Measurements from ENCODE around the gene IL2RG. TPM values are rescaled to one million over a fixed set of nuclear protein-coding genes. Genes with fewer than 3 reads are reported as not detected.

IL2RG gene
- total RNA-seq, 1 donor from 2014 or later, result 1.0 TPM

GRCh38 chrX:71143508-71143907 lies 32.1 kb upstream of the IL2RG start:
- H3K36me3 ChIP-seq (ENCODE audit: control insufficient read depth in 3 of 3, insufficient read depth in 3 of 3, low read length in 3 of 3), result peaks cover 9 to 15% (median 10%) of the 10 kb centered on the region in 3 donors
- H3K4me1 ChIP-seq (ENCODE audit: control insufficient read depth in 3 of 3, insufficient read depth in 3 of 3, low read length in 3 of 3), result peaks cover 3 to 22% (median 10%) of the 10 kb centered on the region in 3 donors
- H3K9ac ChIP-seq (ENCODE audit: low read depth in 1 of 3, low read length in 3 of 3), result no peak overlapping the region
- no peak overlapping the region for H3K27ac ChIP-seq (ENCODE audit: low read depth, low read length)
- no peaks in the 10 kb centered on the region for H3K27me3 ChIP-seq (ENCODE audit: control insufficient read depth in 3 of 3, insufficient read depth in 3 of 3, low read length in 3 of 3)
- H3K4me3 ChIP-seq (ENCODE audit: low read length in 3 of 3), result no peak overlapping the region
- no peaks in the 10 kb centered on the region for H3K9me3 ChIP-seq (ENCODE audit: control insufficient read depth in 3 of 3, low read length in 3 of 3)

GRCh38 chrX:71140440-71140839 lies 29.1 kb upstream of the IL2RG start:
- Histone ChIP-seq H3K9ac (ENCODE audit: low read depth in 1 of 3, low read length in 3 of 3) (no peak overlapping the region), H3K4me3 (ENCODE audit: low read length in 3 of 3) (no peak overlapping the region), H3K27me3 (ENCODE audit: control insufficient read depth in 3 of 3, insufficient read depth in 3 of 3, low read length in 3 of 3) (no peaks in the 10 kb centered on the region), H3K4me1 (ENCODE audit: control insufficient read depth in 3 of 3, insufficient read depth in 3 of 3, low read length in 3 of 3) (peaks cover 2 to 15% (median 6%) of the 10 kb centered on the region in 3 donors), H3K36me3 (ENCODE audit: control insufficient read depth in 3 of 3, insufficient read depth in 3 of 3, low read length in 3 of 3) (peaks cover 22 to 34% (median 26%) of the 10 kb centered on the region in 3 donors), H3K27ac (ENCODE audit: low read depth, low read length) (no peak overlapping the region), H3K9me3 (ENCODE audit: control insufficient read depth in 3 of 3, low read length in 3 of 3) (no peaks in the 10 kb centered on the region)

GRCh38 chrX:71131510-71131909 lies 20.1 kb upstream of the IL2RG start:
- Histone ChIP-seq H3K4me1 (ENCODE audit: control insufficient read depth in 3 of 3, insufficient read depth in 3 of 3, low read length in 3 of 3) (no peaks in the 10 kb centered on the region), H3K9me3 (ENCODE audit: control insufficient read depth in 3 of 3, low read length in 3 of 3) (no peaks in the 10 kb centered on the region), H3K9ac (ENCODE audit: low read depth in 1 of 3, low read length in 3 of 3) (no peak overlapping the region), H3K36me3 (ENCODE audit: control insufficient read depth in 3 of 3, insufficient read depth in 3 of 3, low read length in 3 of 3) (peaks cover 62 to 76% (median 65%) of the 10 kb centered on the region in 3 donors), H3K27me3 (ENCODE audit: control insufficient read depth in 3 of 3, insufficient read depth in 3 of 3, low read length in 3 of 3) (peaks cover 0 to 4% (median 0%) of the 10 kb centered on the region in 3 donors), H3K27ac (ENCODE audit: low read depth, low read length) (no peak overlapping the region), H3K4me3 (ENCODE audit: low read length in 3 of 3) (no peak overlapping the region)

DNA sequence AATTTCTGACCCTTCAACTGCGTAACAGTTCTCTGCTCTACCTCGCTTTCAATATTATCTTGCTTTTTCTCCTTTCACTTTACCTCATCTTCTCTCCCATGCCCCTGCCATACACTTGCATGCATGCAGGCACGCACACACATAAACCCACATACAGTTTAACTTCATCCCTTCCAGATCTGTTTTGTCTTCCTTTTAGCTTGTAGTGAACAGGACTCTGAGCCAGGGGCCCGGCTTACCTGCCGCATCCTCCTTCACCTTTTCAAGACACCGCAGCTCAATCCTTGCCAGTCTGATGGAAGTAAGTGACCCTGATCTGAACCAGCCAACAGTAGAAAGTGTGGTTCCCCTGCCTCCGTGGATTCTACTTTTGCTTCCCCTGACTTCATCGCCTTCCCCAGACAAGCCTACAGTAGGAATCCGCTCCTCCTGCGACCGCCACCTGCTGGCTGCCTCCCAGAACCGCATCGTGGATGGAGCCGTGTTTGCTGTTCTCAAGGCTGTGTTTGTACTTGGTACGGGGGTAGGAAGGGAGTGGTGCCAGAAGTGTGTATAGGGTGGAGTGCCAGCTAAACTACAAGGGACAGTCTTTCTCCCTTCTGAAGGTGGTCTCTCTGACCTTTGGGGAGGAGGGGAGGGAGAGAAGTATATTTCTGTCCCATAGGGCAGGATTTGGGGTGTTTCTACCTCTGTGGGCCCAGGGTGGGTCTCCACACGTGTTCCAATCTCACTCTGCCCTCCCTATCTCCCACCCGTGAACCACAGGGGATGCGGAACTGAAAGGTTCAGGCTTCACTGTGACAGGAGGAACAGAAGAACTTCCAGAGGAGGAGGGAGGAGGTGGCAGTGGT lies 17.8 kb upstream of the IL2RG start:
- Histone ChIP-seq H3K36me3 (ENCODE audit: control insufficient read depth in 3 of 3, insufficient read depth in 3 of 3, low read length in 3 of 3) (peaks cover 64 to 83% (median 76%) of the 10 kb centered on the region in 3 donors), H3K9ac (ENCODE audit: low read depth in 1 of 3, low read length in 3 of 3) (no peak overlapping the region), H3K4me1 (ENCODE audit: control insufficient read depth in 3 of 3, insufficient read depth in 3 of 3, low read length in 3 of 3) (no peaks in the 10 kb centered on the region), H3K27ac (ENCODE audit: low read depth, low read length) (no peak overlapping the region), H3K4me3 (ENCODE audit: low read length in 3 of 3) (no peak overlapping the region), H3K27me3 (ENCODE audit: control insufficient read depth in 3 of 3, insufficient read depth in 3 of 3, low read length in 3 of 3) (peaks cover 0 to 4% (median 0%) of the 10 kb centered on the region in 3 donors), H3K9me3 (ENCODE audit: control insufficient read depth in 3 of 3, low read length in 3 of 3) (no peaks in the 10 kb centered on the region)

- H3K4me3 ChIP-seq (ENCODE audit: low read length in 3 of 3), result no peak overlapping the region
- no peak overlapping the region for H3K27ac ChIP-seq (ENCODE audit: low read depth, low read length)
- no peaks in the 10 kb centered on the region for H3K4me1 ChIP-seq (ENCODE audit: control insufficient read depth in 3 of 3, insufficient read depth in 3 of 3, low read length in 3 of 3)
- no peaks in the 10 kb centered on the region for H3K9me3 ChIP-seq (ENCODE audit: control insufficient read depth in 3 of 3, low read length in 3 of 3)
- peaks cover 0 to 4% (median 0%) of the 10 kb centered on the region in 3 donors for H3K27me3 ChIP-seq (ENCODE audit: control insufficient read depth in 3 of 3, insufficient read depth in 3 of 3, low read length in 3 of 3)
- no peak overlapping the region for H3K9ac ChIP-seq (ENCODE audit: low read depth in 1 of 3, low read length in 3 of 3)
- H3K36me3 ChIP-seq (ENCODE audit: control insufficient read depth in 3 of 3, insufficient read depth in 3 of 3, low read length in 3 of 3), result peaks cover 69 to 88% (median 83%) of the 10 kb centered on the region in 3 donors
Measured at GRCh38 chrX:71128166-71128833, 16.9 kb upstream of the IL2RG start.

DNA sequence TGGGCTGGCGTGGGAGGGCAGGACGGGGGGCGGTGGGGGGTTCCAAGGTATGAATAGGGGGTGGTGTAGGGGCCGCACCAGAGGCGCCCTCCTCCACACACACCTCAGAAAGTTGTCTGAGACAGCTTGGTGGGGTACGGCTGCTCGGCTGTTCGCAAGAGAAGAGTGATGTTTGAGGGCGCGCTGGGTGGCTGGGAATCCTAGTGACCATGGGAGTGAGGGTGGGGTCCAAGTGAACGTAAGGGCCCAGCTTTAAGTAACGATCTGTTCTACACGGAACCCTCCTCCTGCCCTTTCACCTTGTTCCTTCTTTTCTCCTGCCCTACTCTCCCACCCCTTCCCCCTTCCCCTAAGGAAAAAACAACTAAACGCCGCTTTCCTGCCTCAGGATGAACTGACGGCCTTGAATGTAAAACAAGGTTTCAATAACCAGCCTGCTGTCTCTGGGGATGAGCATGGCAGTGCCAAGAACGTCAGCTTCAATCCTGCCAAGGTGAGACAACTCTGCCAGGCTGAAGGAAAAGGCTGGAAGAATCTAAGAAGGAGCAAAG lies 7.7 kb upstream of the IL2RG start:
- H3K36me3 ChIP-seq (ENCODE audit: control insufficient read depth in 3 of 3, insufficient read depth in 3 of 3, low read length in 3 of 3), result peaks cover 33 to 36% (median 36%) of the 10 kb centered on the region in 3 donors
- peaks cover 6 to 13% (median 10%) of the 10 kb centered on the region in 3 donors for H3K4me1 ChIP-seq (ENCODE audit: control insufficient read depth in 3 of 3, insufficient read depth in 3 of 3, low read length in 3 of 3)
- peak overlapping the region; percentile 60 to 82 (median 75) for H3K4me3 ChIP-seq (ENCODE audit: low read length in 3 of 3)
- peaks cover 0 to 2% (median 0%) of the 10 kb centered on the region in 3 donors for H3K9me3 ChIP-seq (ENCODE audit: control insufficient read depth in 3 of 3, low read length in 3 of 3)
- H3K9ac ChIP-seq (ENCODE audit: low read depth in 1 of 3, low read length in 3 of 3), result peak overlapping the region; percentile 72 to 82 (median 74)
- no peaks in the 10 kb centered on the region for H3K27me3 ChIP-seq (ENCODE audit: control insufficient read depth in 3 of 3, insufficient read depth in 3 of 3, low read length in 3 of 3)
- H3K27ac ChIP-seq (ENCODE audit: low read depth, low read length), result peak overlapping the region; percentile 80

DNA sequence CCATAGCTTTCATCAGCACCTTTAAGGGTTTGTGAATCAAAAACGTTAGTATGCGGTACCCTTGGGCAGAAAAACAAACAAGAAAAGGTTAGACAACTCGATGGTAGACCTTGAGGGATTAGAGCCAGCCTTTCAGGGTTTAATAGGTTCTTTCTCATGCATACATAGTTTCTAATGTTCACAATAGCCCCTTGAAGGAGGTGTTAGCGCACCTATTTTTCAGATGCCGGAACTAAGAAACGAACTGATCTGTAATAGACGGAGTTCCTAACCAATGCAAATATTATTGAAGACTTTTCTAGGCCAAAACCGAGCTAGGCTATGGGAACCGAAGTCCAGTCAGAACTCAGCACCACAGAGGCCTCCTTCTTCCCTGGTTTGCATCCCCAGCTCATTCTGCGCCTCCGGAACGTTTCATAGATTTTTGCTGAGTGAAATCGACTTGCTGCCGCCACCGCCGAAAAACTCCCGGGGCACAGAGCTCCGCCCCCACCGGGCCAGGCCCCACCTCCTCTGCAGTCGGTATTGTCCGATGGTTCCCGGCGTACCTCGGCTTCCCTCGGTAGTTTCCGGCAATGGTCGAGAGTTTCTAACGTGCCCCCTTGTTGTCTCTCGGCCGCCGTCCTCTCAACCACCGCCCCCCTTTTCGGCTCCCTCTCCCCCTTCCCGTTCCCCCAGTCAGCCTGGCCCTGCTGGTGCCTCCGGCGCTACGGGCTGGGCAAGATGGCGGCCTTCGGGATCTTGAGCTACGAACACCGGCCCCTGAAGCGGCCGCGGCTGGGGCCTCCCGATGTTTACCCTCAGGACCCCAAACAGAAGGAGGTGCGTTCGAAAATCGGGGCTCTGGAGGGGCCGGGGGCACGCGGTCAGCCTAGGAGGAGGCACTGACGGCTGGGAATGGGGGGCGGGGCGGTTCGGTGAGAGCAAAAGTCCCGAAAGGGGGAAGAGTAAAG lies 6.9 kb upstream of the IL2RG start, which contains the start of gene MED12:
Gene MED12 (plus strand): TSS at position 565 of the 953 bp plus-strand sequence. CDS start 159 bp downstream, at position 724.
- H3K36me3 ChIP-seq (ENCODE audit: control insufficient read depth in 3 of 3, insufficient read depth in 3 of 3, low read length in 3 of 3), result peaks cover 26 to 31% (median 28%) of the 10 kb centered on the region in 3 donors
- no peaks in the 10 kb centered on the region for H3K27me3 ChIP-seq (ENCODE audit: control insufficient read depth in 3 of 3, insufficient read depth in 3 of 3, low read length in 3 of 3)
- H3K27ac ChIP-seq (ENCODE audit: low read depth, low read length), result peak within 1 kb of the TSS; percentile 80
- peak within 1 kb of the TSS; percentile 74 to 82 (median 80) for H3K9ac ChIP-seq (ENCODE audit: low read depth in 1 of 3, low read length in 3 of 3)
- peak within 1 kb of the TSS; percentile 60 to 82 (median 75) for H3K4me3 ChIP-seq (ENCODE audit: low read length in 3 of 3)
- peaks cover 6 to 13% (median 10%) of the 10 kb centered on the region in 3 donors for H3K4me1 ChIP-seq (ENCODE audit: control insufficient read depth in 3 of 3, insufficient read depth in 3 of 3, low read length in 3 of 3)
- H3K9me3 ChIP-seq (ENCODE audit: control insufficient read depth in 3 of 3, low read length in 3 of 3), result peaks cover 0 to 2% (median 0%) of the 10 kb centered on the region in 3 donors

- peaks cover 16 to 21% (median 18%) of the 10 kb centered on the region in 3 donors for H3K36me3 ChIP-seq (ENCODE audit: control insufficient read depth in 3 of 3, insufficient read depth in 3 of 3, low read length in 3 of 3)
- peaks cover 0 to 2% (median 0%) of the 10 kb centered on the region in 3 donors for H3K9me3 ChIP-seq (ENCODE audit: control insufficient read depth in 3 of 3, low read length in 3 of 3)
- H3K4me3 ChIP-seq (ENCODE audit: low read length in 3 of 3), result peak overlapping the region in 1 of 3 donors; percentile 20
- H3K4me1 ChIP-seq (ENCODE audit: control insufficient read depth in 3 of 3, insufficient read depth in 3 of 3, low read length in 3 of 3), result peaks cover 6 to 13% (median 10%) of the 10 kb centered on the region in 3 donors
- no peak overlapping the region for H3K9ac ChIP-seq (ENCODE audit: low read depth in 1 of 3, low read length in 3 of 3)
- H3K27ac ChIP-seq (ENCODE audit: low read depth, low read length), result no peak overlapping the region
- H3K27me3 ChIP-seq (ENCODE audit: control insufficient read depth in 3 of 3, insufficient read depth in 3 of 3, low read length in 3 of 3), result no peaks in the 10 kb centered on the region
Measured at GRCh38 chrX:71117358-71117757, 6.0 kb upstream of the IL2RG start.

DNA sequence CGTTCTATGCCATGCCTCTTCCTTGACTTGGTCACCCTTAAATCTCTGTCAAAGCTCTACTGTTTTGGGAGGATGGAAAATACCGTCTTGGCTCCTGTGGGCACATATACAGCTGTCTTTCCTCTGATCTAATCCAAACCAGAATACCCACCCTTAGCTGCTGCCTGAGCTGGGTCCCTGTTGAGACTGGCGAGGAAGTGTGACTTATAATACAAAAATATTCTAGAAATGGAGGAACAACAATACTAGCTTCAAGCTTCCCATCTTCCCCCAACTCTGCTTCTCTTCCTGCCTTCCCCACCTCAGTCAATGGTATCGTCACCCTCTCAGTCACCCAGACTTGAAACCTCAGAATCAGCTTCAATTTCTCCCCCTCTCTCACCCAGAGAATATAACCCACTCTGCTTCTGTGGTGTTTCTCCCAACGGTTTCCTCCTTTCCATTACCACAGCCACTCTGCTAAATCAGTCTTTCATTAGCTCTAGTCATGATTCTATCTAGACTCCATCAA lies 599 bp upstream of the IL2RG start:
- H3K4me3 ChIP-seq (ENCODE audit: low read length in 3 of 3), result no peak overlapping the region
- H3K27me3 ChIP-seq (ENCODE audit: control insufficient read depth in 3 of 3, insufficient read depth in 3 of 3, low read length in 3 of 3), result peaks cover 0 to 5% (median 0%) of the 10 kb centered on the region in 3 donors
- H3K9me3 ChIP-seq (ENCODE audit: control insufficient read depth in 3 of 3, low read length in 3 of 3), result no peaks in the 10 kb centered on the region
- H3K27ac ChIP-seq (ENCODE audit: low read depth, low read length), result no peak overlapping the region
- H3K36me3 ChIP-seq (ENCODE audit: control insufficient read depth in 3 of 3, insufficient read depth in 3 of 3, low read length in 3 of 3), result no peaks in the 10 kb centered on the region
- no peaks in the 10 kb centered on the region for H3K4me1 ChIP-seq (ENCODE audit: control insufficient read depth in 3 of 3, insufficient read depth in 3 of 3, low read length in 3 of 3)
- no peak overlapping the region for H3K9ac ChIP-seq (ENCODE audit: low read depth in 1 of 3, low read length in 3 of 3)
